BE2C (cell line): ENCODE measurements around the gene PIGX.

Experiments used
- DNase-seq: peaks from one replicate; pipeline ENCODE4 v3.0.0-alpha.2; 2020
- H3K27me3 ChIP-seq: fragments of 250-450 bp; sonication (Bioruptor Pico); 2 replicates; pipeline ENCODE4 v1.5.1; 2020; ENCODE audit warnings: mild to moderate bottlenecking
- H3K36me3 ChIP-seq: fragments of 250-450 bp; sonication (Bioruptor Pico); 2 replicates; pipeline ENCODE4 v1.5.1; 2020; ENCODE audit warnings: mild to moderate bottlenecking
- H3K4me1 ChIP-seq: fragments of 250-450 bp; sonication (Bioruptor Pico); 2 replicates; pipeline ENCODE4 v1.5.1; 2020
- H3K4me3 ChIP-seq: 2 replicates; pipeline ENCODE4 v1.5.1; 2011; ENCODE audit warnings: low read depth, low read length
- H3K9me3 ChIP-seq: fragments of 250-450 bp; sonication (Bioruptor Pico); 2 replicates; pipeline ENCODE4 v1.5.1; 2020
- CTCF ChIP-seq: IDR thresholded peaks from 2 replicates; pipeline ENCODE4 v1.5.1; 2012; ENCODE audit warnings: mild to moderate bottlenecking, low read depth, low read length

The PIGX gene

GRCh38 chr3:196673632-196674031 lies 38.5 kb upstream of the PIGX start:
- no peak for DNase-seq
- Histone ChIP-seq H3K36me3 (no peaks in the 10 kb centered on the region), H3K4me3 (no peak overlapping the region), H3K9me3 (no peaks in the 10 kb centered on the region), H3K4me1 (no peaks in the 10 kb centered on the region), H3K27me3 (peaks cover 2% of the 10 kb centered on the region; the same call in 1 of the 2 replicates)
- no peak for TF ChIP-seq CTCF

DNA sequence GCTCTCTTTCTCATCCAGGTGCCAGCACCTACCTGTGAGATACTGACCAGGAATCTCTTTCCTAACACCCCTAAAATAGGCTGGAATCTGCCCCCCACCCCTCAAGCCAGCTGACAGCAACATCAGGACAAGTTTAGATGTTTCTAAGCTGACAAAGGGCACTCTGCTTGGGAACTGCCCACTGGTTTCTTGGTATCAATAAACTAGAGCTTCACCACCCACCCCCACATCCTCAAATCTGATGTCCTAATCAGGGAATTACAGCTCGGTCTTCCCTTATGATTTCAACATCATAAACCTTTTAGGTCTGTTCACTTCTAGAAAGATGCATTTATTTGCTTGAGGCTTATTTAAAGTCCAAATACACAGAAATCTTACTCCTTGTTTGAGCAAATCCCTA lies 34.8 kb upstream of the PIGX start:
- no peaks in the 10 kb centered on the region for H3K9me3 ChIP-seq
- H3K4me3 ChIP-seq: no peak overlapping the region
- H3K4me1 ChIP-seq: no peaks in the 10 kb centered on the region
- H3K27me3 ChIP-seq: peaks cover 10% of the 10 kb centered on the region
- no peak for DNase-seq
- H3K36me3 ChIP-seq: no peaks in the 10 kb centered on the region
- TF ChIP-seq CTCF: no peak

DNA sequence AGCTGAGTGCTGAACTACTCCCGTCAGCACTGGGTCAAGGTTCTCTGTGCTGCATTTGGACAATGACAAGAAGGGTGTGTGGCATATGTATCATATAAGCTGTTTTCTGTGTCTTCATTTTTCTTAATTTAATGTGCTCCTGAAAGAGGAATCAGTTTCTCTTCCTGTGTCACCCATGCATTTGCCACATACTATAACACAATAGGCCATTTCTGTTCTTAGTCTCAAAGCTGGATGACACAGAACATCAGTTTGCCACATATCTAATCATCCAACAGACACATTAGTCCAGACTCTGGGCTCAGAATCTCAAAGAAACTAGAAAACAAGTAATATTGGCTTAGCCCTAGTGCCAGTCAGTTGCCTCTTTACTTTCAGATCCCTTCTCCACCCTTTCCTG lies 34.2 kb upstream of the PIGX start:
- no peak overlapping the region for H3K4me3 ChIP-seq
- no peaks in the 10 kb centered on the region for H3K36me3 ChIP-seq
- H3K27me3 ChIP-seq: peaks cover 10% of the 10 kb centered on the region
- no peak for DNase-seq
- no peaks in the 10 kb centered on the region for H3K4me1 ChIP-seq
- TF ChIP-seq CTCF: no peak
- H3K9me3 ChIP-seq: no peaks in the 10 kb centered on the region

GRCh38 chr3:196684548-196685407 lies 27.4 kb upstream of the PIGX start:
- Histone ChIP-seq H3K4me1 (no peaks in the 10 kb centered on the region), H3K4me3 (peak overlapping the region; percentile 16), H3K27me3 (peaks cover 6% of the 10 kb centered on the region), H3K9me3 (no peaks in the 10 kb centered on the region), H3K36me3 (no peaks in the 10 kb centered on the region)
- DNase-seq: peak; percentile 64
- peak; percentile 92 for TF ChIP-seq CTCF

DNA sequence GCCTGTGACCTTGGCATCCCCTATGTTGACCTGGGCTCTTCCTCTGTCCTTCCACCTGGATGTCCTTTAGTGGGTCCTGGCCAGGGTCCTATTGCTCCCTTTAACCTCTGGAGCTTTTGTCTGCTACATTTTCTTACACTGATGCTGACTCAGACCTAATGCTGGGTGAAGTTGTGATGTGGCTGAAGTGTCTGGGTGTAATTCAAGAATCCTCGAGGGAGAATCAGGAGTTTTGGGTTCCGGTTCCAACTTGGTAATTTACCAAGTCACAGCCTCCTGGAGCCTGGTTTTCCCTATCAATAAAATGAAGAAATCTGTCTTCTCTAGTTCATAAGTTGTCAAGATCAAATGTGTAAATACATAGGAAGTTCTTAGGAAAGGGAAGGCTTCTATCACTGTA lies 25.7 kb upstream of the PIGX start:
- no peak for TF ChIP-seq CTCF
- no peaks in the 10 kb centered on the region for H3K4me1 ChIP-seq
- no peaks in the 10 kb centered on the region for H3K27me3 ChIP-seq
- no peaks in the 10 kb centered on the region for H3K9me3 ChIP-seq
- H3K4me3 ChIP-seq: no peak overlapping the region
- H3K36me3 ChIP-seq: no peaks in the 10 kb centered on the region
- DNase-seq: no peak

DNA sequence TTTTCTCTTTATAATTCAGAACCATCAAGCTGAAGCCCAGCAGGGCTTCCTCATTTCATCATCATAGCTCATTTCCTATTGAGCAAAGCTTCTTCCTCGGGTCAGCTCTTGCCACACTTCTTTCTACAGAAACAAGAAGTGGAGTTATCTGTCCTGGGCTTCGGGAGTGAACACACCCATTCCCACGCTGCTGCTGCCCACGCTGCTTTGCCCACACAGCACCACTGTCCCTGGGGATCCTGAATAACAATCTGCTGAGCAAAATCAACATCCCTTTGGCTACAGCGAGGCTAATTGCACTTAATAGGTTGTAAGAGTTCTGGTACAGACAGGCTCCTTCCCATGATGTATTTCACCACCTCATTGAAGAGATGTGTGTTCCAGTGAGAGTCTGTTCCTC lies 23.8 kb upstream of the PIGX start:
- DNase-seq: peak; percentile 29
- no peaks in the 10 kb centered on the region for H3K4me1 ChIP-seq
- no peaks in the 10 kb centered on the region for H3K9me3 ChIP-seq
- no peaks in the 10 kb centered on the region for H3K36me3 ChIP-seq
- TF ChIP-seq CTCF: no peak
- H3K4me3 ChIP-seq: no peak overlapping the region
- H3K27me3 ChIP-seq: no peaks in the 10 kb centered on the region
